ENCODE data around the gene SOX13.

Gene SOX13

DNA sequence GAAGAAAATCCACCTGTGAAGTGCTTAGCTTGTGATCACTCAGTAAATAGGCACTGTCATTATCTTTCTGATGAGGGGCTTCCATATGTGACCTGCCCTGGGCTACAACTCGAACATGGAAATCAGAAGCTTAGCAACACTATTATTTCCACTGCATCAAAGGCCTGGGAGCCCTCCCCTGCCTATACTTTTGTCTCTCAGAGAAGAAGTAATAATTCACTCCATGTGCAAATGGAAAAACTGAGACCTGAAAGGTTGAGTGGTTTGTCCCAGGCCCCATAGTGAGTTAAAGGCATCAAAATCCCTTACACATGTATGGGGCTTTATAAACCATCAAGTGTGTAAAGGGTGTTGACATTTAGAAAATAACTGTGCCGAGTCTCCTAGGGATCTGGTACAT lies 20.9 kb downstream of the SOX13 start:
- TF ChIP-seq SPI1 (IDR thresholded peaks at IDR 0.05; ENCODE audit: borderline replicate concordance, low read depth) = no peak
- TF ChIP-seq, protein P1, sequence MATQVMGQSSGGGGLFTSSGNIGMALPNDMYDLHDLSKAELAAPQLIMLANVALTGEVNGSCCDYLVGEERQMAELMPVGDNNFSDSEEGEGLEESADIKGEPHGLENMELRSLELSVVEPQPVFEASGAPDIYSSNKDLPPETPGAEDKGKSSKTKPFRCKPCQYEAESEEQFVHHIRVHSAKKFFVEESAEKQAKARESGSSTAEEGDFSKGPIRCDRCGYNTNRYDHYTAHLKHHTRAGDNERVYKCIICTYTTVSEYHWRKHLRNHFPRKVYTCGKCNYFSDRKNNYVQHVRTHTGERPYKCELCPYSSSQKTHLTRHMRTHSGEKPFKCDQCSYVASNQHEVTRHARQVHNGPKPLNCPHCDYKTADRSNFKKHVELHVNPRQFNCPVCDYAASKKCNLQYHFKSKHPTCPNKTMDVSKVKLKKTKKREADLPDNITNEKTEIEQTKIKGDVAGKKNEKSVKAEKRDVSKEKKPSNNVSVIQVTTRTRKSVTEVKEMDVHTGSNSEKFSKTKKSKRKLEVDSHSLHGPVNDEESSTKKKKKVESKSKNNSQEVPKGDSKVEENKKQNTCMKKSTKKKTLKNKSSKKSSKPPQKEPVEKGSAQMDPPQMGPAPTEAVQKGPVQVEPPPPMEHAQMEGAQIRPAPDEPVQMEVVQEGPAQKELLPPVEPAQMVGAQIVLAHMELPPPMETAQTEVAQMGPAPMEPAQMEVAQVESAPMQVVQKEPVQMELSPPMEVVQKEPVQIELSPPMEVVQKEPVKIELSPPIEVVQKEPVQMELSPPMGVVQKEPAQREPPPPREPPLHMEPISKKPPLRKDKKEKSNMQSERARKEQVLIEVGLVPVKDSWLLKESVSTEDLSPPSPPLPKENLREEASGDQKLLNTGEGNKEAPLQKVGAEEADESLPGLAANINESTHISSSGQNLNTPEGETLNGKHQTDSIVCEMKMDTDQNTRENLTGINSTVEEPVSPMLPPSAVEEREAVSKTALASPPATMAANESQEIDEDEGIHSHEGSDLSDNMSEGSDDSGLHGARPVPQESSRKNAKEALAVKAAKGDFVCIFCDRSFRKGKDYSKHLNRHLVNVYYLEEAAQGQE (IDR thresholded peaks at IDR 0.05; ENCODE audit: insufficient replicate concordance, low read depth) = no peak
- TF ChIP-seq, protein P2, sequence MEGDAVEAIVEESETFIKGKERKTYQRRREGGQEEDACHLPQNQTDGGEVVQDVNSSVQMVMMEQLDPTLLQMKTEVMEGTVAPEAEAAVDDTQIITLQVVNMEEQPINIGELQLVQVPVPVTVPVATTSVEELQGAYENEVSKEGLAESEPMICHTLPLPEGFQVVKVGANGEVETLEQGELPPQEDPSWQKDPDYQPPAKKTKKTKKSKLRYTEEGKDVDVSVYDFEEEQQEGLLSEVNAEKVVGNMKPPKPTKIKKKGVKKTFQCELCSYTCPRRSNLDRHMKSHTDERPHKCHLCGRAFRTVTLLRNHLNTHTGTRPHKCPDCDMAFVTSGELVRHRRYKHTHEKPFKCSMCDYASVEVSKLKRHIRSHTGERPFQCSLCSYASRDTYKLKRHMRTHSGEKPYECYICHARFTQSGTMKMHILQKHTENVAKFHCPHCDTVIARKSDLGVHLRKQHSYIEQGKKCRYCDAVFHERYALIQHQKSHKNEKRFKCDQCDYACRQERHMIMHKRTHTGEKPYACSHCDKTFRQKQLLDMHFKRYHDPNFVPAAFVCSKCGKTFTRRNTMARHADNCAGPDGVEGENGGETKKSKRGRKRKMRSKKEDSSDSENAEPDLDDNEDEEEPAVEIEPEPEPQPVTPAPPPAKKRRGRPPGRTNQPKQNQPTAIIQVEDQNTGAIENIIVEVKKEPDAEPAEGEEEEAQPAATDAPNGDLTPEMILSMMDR (IDR thresholded peaks at IDR 0.05; ENCODE audit: insufficient read depth, low read length) = no peak
- TF ChIP-seq GABPA (IDR thresholded peaks at IDR 0.05; ENCODE audit: low read depth) = no peak
- no peak for TF ChIP-seq POLR2AphosphoS5 (IDR thresholded peaks at IDR 0.05; ENCODE audit: low read depth)
- Histone ChIP-seq H3K27me3 (ENCODE audit: insufficient read depth, poor library complexity, severe bottlenecking) (peaks cover 2% of the 10 kb centered on the region), H3K4me3 (replicated peaks; ENCODE audit: insufficient read depth, low read length) (no peak overlapping the region), H3K27ac (replicated peaks) (no peak overlapping the region)
- DNase-seq (ENCODE audit: low read depth in 1 of 2, low spot score in 1 of 2) = no peak

DNA sequence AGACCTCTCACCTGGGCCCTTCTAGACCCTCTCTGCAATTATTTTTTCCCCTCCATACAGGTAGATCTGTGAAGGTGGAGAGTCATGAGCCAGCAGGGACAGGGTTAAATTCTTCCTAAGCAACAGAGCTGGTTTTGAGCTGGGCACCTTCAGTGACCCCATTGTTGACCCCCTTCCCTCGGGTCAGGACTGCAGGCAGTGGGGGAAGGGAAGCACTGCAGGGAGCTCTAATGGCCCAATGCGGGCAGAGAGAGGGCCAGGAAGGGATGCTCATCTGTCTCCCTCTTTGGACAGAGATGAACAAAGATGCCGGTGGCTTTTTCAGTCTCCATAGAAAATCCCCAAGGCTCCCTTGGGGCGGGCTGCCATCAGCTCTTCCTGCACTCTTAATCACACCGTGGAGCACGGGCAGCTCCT lies 21.4 kb downstream of the SOX13 start:
- Histone ChIP-seq H3K4me3 (replicated peaks; ENCODE audit: insufficient read depth, low read length) (no peak overlapping the region), H3K27me3 (ENCODE audit: insufficient read depth, poor library complexity, severe bottlenecking) (peaks cover 2% of the 10 kb centered on the region), H3K27ac (replicated peaks) (no peak overlapping the region)
- no peak for DNase-seq (ENCODE audit: low read depth in 1 of 2, low spot score in 1 of 2)
- TF ChIP-seq, protein P1 (IDR thresholded peaks at IDR 0.05; ENCODE audit: insufficient replicate concordance, low read depth) = no peak
- TF ChIP-seq GABPA (IDR thresholded peaks at IDR 0.05; ENCODE audit: low read depth) (no peak), POLR2AphosphoS5 (IDR thresholded peaks at IDR 0.05; ENCODE audit: low read depth) (no peak), SPI1 (IDR thresholded peaks at IDR 0.05; ENCODE audit: borderline replicate concordance, low read depth) (no peak)
- TF ChIP-seq, protein P2 (IDR thresholded peaks at IDR 0.05; ENCODE audit: insufficient read depth, low read length) = no peak

DNA sequence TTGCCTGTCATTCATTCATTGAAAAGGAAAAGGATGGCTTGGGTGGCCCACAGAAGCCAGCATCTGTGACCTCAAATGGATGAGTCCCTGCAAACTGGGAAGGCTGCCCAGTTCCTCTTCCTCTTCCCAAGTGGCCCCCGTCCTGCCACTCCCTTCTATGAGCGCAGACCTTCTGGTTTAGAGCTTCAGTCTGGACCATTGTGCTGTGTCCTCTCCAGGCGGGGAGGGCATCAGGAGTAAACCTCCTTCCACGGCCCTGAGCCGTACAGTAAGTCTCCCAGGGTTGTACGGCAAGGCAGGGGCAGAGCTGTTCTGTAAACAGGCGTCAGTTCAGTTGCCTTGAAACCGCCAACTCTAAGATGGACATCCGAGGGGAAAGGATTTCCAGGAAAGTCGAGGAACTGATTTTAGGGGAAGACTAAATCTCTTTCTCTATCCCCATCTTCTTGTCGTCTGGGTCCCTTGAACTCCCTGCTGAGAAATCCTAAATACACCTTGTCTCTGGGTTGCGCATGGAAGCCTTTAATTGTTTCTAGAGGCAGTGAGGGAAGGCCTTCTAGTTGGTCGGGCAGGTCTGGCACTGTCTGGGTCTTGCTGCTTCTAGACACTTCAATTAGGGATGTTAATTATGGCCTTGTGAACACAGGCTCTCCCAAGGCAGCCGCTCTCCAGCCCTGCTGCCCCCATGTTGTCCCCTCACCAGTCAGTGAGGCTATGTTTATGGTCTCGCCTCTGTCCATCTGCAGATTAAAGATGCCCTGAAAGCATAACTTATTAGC lies 22.1 kb downstream of the SOX13 start:
- Histone ChIP-seq H3K27ac (replicated peaks) (no peak overlapping the region), H3K27me3 (ENCODE audit: insufficient read depth, poor library complexity, severe bottlenecking) (peaks cover 2% of the 10 kb centered on the region), H3K4me3 (replicated peaks; ENCODE audit: insufficient read depth, low read length) (no peak overlapping the region)
- no peak for DNase-seq (ENCODE audit: low read depth in 1 of 2, low spot score in 1 of 2)
- TF ChIP-seq SPI1 (IDR thresholded peaks at IDR 0.05; ENCODE audit: borderline replicate concordance, low read depth) (no peak), POLR2AphosphoS5 (IDR thresholded peaks at IDR 0.05; ENCODE audit: low read depth) (no peak)
- TF ChIP-seq, protein P1 (IDR thresholded peaks at IDR 0.05; ENCODE audit: insufficient replicate concordance, low read depth) = no peak
- TF ChIP-seq, protein P2 (IDR thresholded peaks at IDR 0.05; ENCODE audit: insufficient read depth, low read length) = no peak
